RWPE2 (cell line): ENCODE results near the gene ZBTB20.

ENCODE experiments used
- ATAC-seq: fragments of 200-7000 bp; cut with Tn5 transposase; 3 replicates; pipeline ENCODE4 v1.9.1; 2021; ENCODE audit warnings: low read depth
- DNase-seq: peaks from one replicate; pipeline ENCODE4 v3.0.0-alpha.2; 2020; ENCODE audit warnings: low spot score
- H3K27ac ChIP-seq: fragments of 450-650 bp; 2 replicates; pipeline ENCODE4 v1.5.1; 2017; ENCODE audit warnings: mild to moderate bottlenecking; ENCODE audit not compliant: poor library complexity, severe bottlenecking
- H3K27me3 ChIP-seq: fragments of 250-450 bp; sonication (Bioruptor Pico); 2 replicates; pipeline ENCODE4 v1.5.1; 2021; ENCODE audit warnings: mild to moderate bottlenecking, moderate library complexity; ENCODE audit not compliant: insufficient read depth, poor library complexity, severe bottlenecking
- H3K36me3 ChIP-seq: fragments of 250-450 bp; sonication (Bioruptor Pico); 2 replicates; pipeline ENCODE4 v1.5.1; 2020; ENCODE audit warnings: low read depth, mild to moderate bottlenecking, moderate library complexity
- H3K4me1 ChIP-seq: fragments of 250-450 bp; sonication (Bioruptor Pico); 2 replicates; pipeline ENCODE4 v1.5.1; 2021; ENCODE audit warnings: mild to moderate bottlenecking, moderate library complexity; ENCODE audit not compliant: insufficient read depth, poor library complexity, severe bottlenecking
- H3K4me3 ChIP-seq: fragments of 250-450 bp; sonication (Bioruptor Pico); 2 replicates; pipeline ENCODE4 v1.5.1; 2021; ENCODE audit warnings: mild to moderate bottlenecking, moderate library complexity; ENCODE audit not compliant: severe bottlenecking
- H3K9me3 ChIP-seq: fragments of 250-450 bp; sonication (Bioruptor Pico); 2 replicates; pipeline ENCODE4 v1.5.1; 2021; ENCODE audit warnings: mild to moderate bottlenecking, moderate library complexity; ENCODE audit not compliant: severe bottlenecking
- TF ChIP-seq, protein P1 (sequence below): fragments of 450-650 bp; IDR thresholded peaks from one replicate; pipeline ENCODE4 v1.5.1; 2017; ENCODE audit warnings: mild to moderate bottlenecking, moderate library complexity; ENCODE audit not compliant: poor library complexity, severe bottlenecking

ZBTB20 gene

GRCh38 chr3:115134648-115135347 lies 12.3 kb downstream of the ZBTB20 start:
- no peaks in the 10 kb centered on the region for H3K9me3 ChIP-seq
- TF ChIP-seq, protein P1, sequence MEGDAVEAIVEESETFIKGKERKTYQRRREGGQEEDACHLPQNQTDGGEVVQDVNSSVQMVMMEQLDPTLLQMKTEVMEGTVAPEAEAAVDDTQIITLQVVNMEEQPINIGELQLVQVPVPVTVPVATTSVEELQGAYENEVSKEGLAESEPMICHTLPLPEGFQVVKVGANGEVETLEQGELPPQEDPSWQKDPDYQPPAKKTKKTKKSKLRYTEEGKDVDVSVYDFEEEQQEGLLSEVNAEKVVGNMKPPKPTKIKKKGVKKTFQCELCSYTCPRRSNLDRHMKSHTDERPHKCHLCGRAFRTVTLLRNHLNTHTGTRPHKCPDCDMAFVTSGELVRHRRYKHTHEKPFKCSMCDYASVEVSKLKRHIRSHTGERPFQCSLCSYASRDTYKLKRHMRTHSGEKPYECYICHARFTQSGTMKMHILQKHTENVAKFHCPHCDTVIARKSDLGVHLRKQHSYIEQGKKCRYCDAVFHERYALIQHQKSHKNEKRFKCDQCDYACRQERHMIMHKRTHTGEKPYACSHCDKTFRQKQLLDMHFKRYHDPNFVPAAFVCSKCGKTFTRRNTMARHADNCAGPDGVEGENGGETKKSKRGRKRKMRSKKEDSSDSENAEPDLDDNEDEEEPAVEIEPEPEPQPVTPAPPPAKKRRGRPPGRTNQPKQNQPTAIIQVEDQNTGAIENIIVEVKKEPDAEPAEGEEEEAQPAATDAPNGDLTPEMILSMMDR, result no peak
- no peak overlapping the region for H3K27ac ChIP-seq
- no peaks in the 10 kb centered on the region for H3K27me3 ChIP-seq
- H3K36me3 ChIP-seq, result no peaks in the 10 kb centered on the region
- DNase-seq (no peak), ATAC-seq (no peak)
- H3K4me1 ChIP-seq, result peaks cover 12% of the 10 kb centered on the region
- no peak overlapping the region for H3K4me3 ChIP-seq

GRCh38 chr3:115127208-115127607 lies 19.9 kb downstream of the ZBTB20 start:
- DNase-seq (no peak), ATAC-seq (no peak)
- H3K4me1 ChIP-seq, result no peaks in the 10 kb centered on the region
- H3K27me3 ChIP-seq, result no peaks in the 10 kb centered on the region
- no peak overlapping the region for H3K27ac ChIP-seq
- TF ChIP-seq, protein P1, result no peak
- no peak overlapping the region for H3K4me3 ChIP-seq
- no peaks in the 10 kb centered on the region for H3K9me3 ChIP-seq
- no peaks in the 10 kb centered on the region for H3K36me3 ChIP-seq

- Histone ChIP-seq H3K4me3 (no peak overlapping the region), H3K27me3 (no peaks in the 10 kb centered on the region), H3K36me3 (no peaks in the 10 kb centered on the region), H3K9me3 (no peaks in the 10 kb centered on the region), H3K4me1 (no peaks in the 10 kb centered on the region), H3K27ac (no peak overlapping the region)
- no peak for DNase-seq
- no peak for ATAC-seq
- TF ChIP-seq, protein P1, result no peak
These were observed 26.5 kb downstream of the ZBTB20 start for GRCh38 chr3:115120597-115120996.

DNA sequence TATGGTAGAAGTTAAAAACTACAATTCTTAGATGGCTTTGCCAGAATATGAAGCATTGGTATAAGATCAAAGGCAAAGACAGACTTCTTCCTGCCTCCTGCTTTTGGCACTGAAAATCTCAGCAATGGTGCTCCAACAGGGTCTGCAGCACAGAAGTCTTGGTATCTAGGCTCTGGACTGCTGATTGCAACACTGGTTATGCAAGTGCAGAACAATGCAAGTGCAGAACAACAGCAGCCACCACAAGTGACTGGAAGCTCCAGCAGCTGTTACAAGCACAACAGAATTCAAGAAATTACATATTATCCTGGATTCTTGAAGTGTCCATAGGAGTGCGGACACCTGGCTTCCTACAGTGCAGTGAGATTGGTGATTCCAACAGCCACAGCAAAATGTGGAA lies 33.7 kb downstream of the ZBTB20 start:
- no peak overlapping the region for H3K4me3 ChIP-seq
- no peaks in the 10 kb centered on the region for H3K27me3 ChIP-seq
- H3K9me3 ChIP-seq, result no peaks in the 10 kb centered on the region
- H3K36me3 ChIP-seq, result no peaks in the 10 kb centered on the region
- H3K27ac ChIP-seq, result no peak overlapping the region
- TF ChIP-seq, protein P1, result no peak
- no peaks in the 10 kb centered on the region for H3K4me1 ChIP-seq
- ATAC-seq (no peak), DNase-seq (no peak)

- Histone ChIP-seq H3K27me3 (no peaks in the 10 kb centered on the region), H3K36me3 (no peaks in the 10 kb centered on the region), H3K4me3 (no peak overlapping the region), H3K27ac (no peak overlapping the region), H3K9me3 (no peaks in the 10 kb centered on the region), H3K4me1 (no peaks in the 10 kb centered on the region)
- DNase-seq (no peak), ATAC-seq (no peak)
- TF ChIP-seq, protein P1, result no peak
These were observed 35.5 kb downstream of the ZBTB20 start for GRCh38 chr3:115111632-115112031.
